ENCODE data around the gene MSRB3. TPM values are rescaled to one million over a fixed set of nuclear protein-coding genes. Genes with fewer than 3 reads are reported as not detected.
"Not testable (repeated sequence)": the region's sequence is repeated elsewhere in the genome, so short reads cannot be mapped to it uniquely, and the experiment has no call there.

MSRB3 gene
- total and polyA plus RNA-seq, 7 experiments from 2014 or later = 0.37 to 1.8 TPM; not detected in 5

DNA sequence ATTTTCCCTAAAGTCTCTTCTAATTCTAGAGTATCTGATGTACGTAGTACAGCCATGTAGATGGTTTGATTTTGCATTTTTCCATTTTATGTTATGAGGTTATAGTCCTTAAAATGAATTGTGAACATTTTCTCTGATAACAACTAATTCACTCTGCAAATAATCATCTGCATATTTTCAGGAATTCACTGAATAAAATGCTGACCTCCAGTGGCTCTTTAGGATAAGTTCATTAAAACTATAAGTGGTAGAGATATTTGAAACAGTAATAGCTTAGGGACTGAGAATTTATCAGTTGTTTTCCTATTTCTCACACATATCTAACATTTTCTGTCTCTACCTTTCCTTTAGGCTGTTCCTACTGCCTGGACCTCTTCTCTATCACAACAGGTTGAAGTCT is 4.4 kb downstream of the MSRB3 start:
- Mint-ChIP-seq H3K4me1 (peaks cover 2 to 13% (median 5%) of the 10 kb centered on the region in 7 donors), H3K27me3 (peaks cover 35 to 51% (median 47%) of the 10 kb centered on the region in 5 donors), H3K36me3 (no peaks in the 10 kb centered on the region), H3K27ac (no peak overlapping the region), H3K9me3 (no peaks in the 10 kb centered on the region), H3K4me3 (no peak overlapping the region)
- intact Hi-C loops (cut with micrococcal nuclease) = no loop called here
- CTCF ChIA-PET = no interaction called here
- no peaks in the 10 kb centered on the region for H3K4me1 ChIP-seq (ENCODE audit: control insufficient read depth in 2 of 2, insufficient read depth in 2 of 2, low read length in 2 of 2)
- ATAC-seq = no peak
- H3K27ac ChIP-seq (ENCODE audit: low read depth, low read length) = no peak overlapping the region
- no peaks in the 10 kb centered on the region for H3K9me3 ChIP-seq (ENCODE audit: control insufficient read depth in 2 of 3, low read length in 3 of 3)
- peaks cover 0 to 5% of the 10 kb centered on the region in 2 donors for H3K27me3 ChIP-seq (ENCODE audit: control insufficient read depth in 2 of 2, insufficient read depth in 2 of 2, low read length in 2 of 2)
- POLR2A ChIA-PET = no interaction called here
- no peak for DNase-seq
- no peaks in the 10 kb centered on the region for H3K36me3 ChIP-seq (ENCODE audit: control insufficient read depth in 2 of 3, insufficient read depth in 3 of 3, low read length in 3 of 3)
- no peak overlapping the region for H3K4me3 ChIP-seq (ENCODE audit: low read length)

DNA sequence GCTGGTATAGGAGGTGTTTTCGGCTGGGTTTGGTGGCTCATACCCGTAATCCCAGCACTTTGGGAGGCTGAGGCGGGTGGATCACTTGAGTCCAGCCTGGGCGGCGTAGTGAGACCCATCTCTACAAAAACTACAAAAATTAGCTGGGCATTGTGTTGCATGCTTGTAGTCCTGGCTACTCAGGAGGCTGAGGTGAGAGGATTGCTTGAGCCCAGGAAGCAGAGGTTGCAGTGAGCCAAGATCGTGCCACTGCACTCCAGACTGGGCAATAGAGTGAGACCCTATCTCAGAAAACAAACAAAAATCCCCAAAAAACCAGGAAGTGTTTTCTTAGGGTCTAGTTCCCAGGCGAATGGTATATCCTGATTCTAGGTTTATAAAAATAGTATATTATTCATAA is 7.0 kb downstream of the MSRB3 start:
- ATAC-seq; H3K36me3 ChIP-seq (ENCODE audit: control insufficient read depth in 2 of 3, insufficient read depth in 3 of 3, low read length in 3 of 3); CTCF ChIA-PET; H3K4me3 Mint-ChIP-seq; H3K27me3 ChIP-seq (ENCODE audit: control insufficient read depth in 2 of 2, insufficient read depth in 2 of 2, low read length in 2 of 2); H3K9me3 Mint-ChIP-seq; H3K36me3 Mint-ChIP-seq; H3K4me3 ChIP-seq (ENCODE audit: low read length); DNase-seq; H3K27ac Mint-ChIP-seq; H3K9me3 ChIP-seq (ENCODE audit: control insufficient read depth in 2 of 3, low read length in 3 of 3); H3K27ac ChIP-seq (ENCODE audit: low read depth, low read length); intact Hi-C loops (cut with micrococcal nuclease); POLR2A ChIA-PET; H3K4me1 ChIP-seq (ENCODE audit: control insufficient read depth in 2 of 2, insufficient read depth in 2 of 2, low read length in 2 of 2); H3K4me1 Mint-ChIP-seq: not testable (repeated sequence)
- H3K27me3 Mint-ChIP-seq = peaks cover 24 to 41% (median 33%) of the 10 kb centered on the region in 5 donors

DNA sequence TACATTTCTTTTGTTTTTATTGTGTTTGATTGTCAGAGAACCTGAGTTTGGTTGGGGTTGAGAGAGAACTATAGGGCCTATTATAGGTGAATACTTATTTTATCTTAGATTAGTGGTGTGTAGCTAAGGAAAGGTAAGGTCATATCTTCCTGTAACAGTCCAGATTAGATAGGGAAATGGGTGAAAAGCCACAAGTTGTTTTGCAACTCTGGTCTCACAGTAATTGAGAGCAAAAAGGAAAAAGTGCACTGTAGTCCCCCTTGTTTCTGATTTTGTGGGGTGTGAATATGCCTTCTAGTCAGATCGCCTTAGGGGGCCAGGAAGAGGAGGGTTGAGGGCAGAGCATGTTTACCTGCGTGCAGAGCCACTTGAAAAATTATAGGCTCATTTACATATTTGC is 8.9 kb downstream of the MSRB3 start:
- H3K27me3 Mint-ChIP-seq = peaks cover 12 to 29% (median 18%) of the 10 kb centered on the region in 5 donors
- H3K4me3 ChIP-seq (ENCODE audit: low read length) = no peak overlapping the region
- H3K36me3 ChIP-seq (ENCODE audit: control insufficient read depth in 2 of 3, insufficient read depth in 3 of 3, low read length in 3 of 3) = no peaks in the 10 kb centered on the region
- no peak overlapping the region for H3K27ac Mint-ChIP-seq
- H3K4me1 Mint-ChIP-seq = no peaks in the 10 kb centered on the region
- H3K9me3 ChIP-seq (ENCODE audit: control insufficient read depth in 2 of 3, low read length in 3 of 3) = no peaks in the 10 kb centered on the region
- ChIA-PET CTCF (no interaction called here), POLR2A (no interaction called here)
- ATAC-seq = peak; percentile 50
- DNase-seq = no peak
- H3K27ac ChIP-seq (ENCODE audit: low read depth, low read length) = no peak overlapping the region
- H3K9me3 Mint-ChIP-seq = peaks cover 0 to 1% (median 0%) of the 10 kb centered on the region in 11 donors
- H3K36me3 Mint-ChIP-seq = no peaks in the 10 kb centered on the region
- intact Hi-C loops (cut with micrococcal nuclease) = no loop called here
- H3K4me1 ChIP-seq (ENCODE audit: control insufficient read depth in 2 of 2, insufficient read depth in 2 of 2, low read length in 2 of 2) = no peaks in the 10 kb centered on the region
- no peaks in the 10 kb centered on the region for H3K27me3 ChIP-seq (ENCODE audit: control insufficient read depth in 2 of 2, insufficient read depth in 2 of 2, low read length in 2 of 2)
- no peak overlapping the region for H3K4me3 Mint-ChIP-seq

DNA sequence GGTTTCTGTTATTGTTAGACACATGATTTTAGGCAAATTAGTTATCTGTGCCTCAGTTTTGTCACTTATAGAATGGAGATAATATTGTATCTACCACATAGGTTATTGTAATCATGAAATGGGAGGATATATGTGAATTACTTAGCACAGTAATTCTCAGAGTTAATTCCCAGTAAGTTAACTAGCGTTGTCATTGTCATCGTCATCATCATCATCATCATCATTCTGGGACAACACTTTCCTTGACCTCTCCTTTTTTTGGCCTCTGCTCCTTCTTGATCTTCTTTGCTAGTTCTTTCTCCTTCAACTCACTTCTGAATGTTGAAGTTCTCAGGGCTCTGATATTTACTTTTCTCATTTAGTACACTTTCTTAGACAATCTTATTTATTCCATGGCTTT is 13.8 kb downstream of the MSRB3 start:
- H3K27ac Mint-ChIP-seq = no peak overlapping the region
- Histone ChIP-seq H3K36me3 (ENCODE audit: control insufficient read depth in 2 of 3, insufficient read depth in 3 of 3, low read length in 3 of 3) (no peaks in the 10 kb centered on the region), H3K9me3 (ENCODE audit: control insufficient read depth in 2 of 3, low read length in 3 of 3) (no peaks in the 10 kb centered on the region), H3K27me3 (ENCODE audit: control insufficient read depth in 2 of 2, insufficient read depth in 2 of 2, low read length in 2 of 2) (no peaks in the 10 kb centered on the region), H3K4me3 (ENCODE audit: low read length) (no peak overlapping the region), H3K27ac (ENCODE audit: low read depth, low read length) (no peak overlapping the region), H3K4me1 (ENCODE audit: control insufficient read depth in 2 of 2, insufficient read depth in 2 of 2, low read length in 2 of 2) (no peaks in the 10 kb centered on the region)
- no peaks in the 10 kb centered on the region for H3K4me1 Mint-ChIP-seq
- peaks cover 11 to 33% (median 28%) of the 10 kb centered on the region in 5 donors for H3K27me3 Mint-ChIP-seq
- H3K9me3 Mint-ChIP-seq = peaks cover 0 to 6% (median 0%) of the 10 kb centered on the region in 11 donors
- DNase-seq = no peak
- ChIA-PET POLR2A (no interaction called here), CTCF (no interaction called here)
- H3K36me3 Mint-ChIP-seq = no peaks in the 10 kb centered on the region
- intact Hi-C loops (cut with micrococcal nuclease) = no loop called here
- no peak overlapping the region for H3K4me3 Mint-ChIP-seq
- no peak for ATAC-seq

DNA sequence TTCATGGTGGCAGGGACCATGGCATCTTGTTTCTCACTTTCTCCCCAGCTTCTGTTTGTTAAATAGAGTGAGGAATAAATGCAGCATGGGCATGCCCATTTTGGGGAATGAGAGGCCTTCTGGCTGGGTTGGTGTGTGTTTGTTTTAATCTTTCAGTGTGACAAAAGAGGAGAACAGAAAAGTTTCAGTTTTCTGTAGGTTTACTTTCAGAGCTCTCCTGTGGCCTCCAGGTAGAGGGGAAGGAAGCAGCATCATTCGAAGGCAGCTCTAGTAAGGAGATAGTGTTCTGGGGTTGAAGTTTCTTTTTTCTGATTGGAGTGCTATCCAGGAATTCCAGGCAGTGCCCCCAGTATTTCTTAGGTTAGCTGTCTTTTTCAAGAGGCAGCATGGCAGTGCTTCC is 15.3 kb downstream of the MSRB3 start:
- intact Hi-C loops (cut with micrococcal nuclease) = no loop called here
- Mint-ChIP-seq H3K9me3 (peaks cover 0 to 6% (median 0%) of the 10 kb centered on the region in 11 donors), H3K27ac (no peak overlapping the region), H3K36me3 (no peaks in the 10 kb centered on the region), H3K27me3 (peaks cover 9 to 31% (median 30%) of the 10 kb centered on the region in 5 donors), H3K4me3 (no peak overlapping the region), H3K4me1 (no peaks in the 10 kb centered on the region)
- Histone ChIP-seq H3K27me3 (ENCODE audit: control insufficient read depth in 2 of 2, insufficient read depth in 2 of 2, low read length in 2 of 2) (no peaks in the 10 kb centered on the region), H3K4me3 (ENCODE audit: low read length) (no peak overlapping the region), H3K36me3 (ENCODE audit: control insufficient read depth in 2 of 3, insufficient read depth in 3 of 3, low read length in 3 of 3) (no peaks in the 10 kb centered on the region), H3K4me1 (ENCODE audit: control insufficient read depth in 2 of 2, insufficient read depth in 2 of 2, low read length in 2 of 2) (no peaks in the 10 kb centered on the region), H3K9me3 (ENCODE audit: control insufficient read depth in 2 of 3, low read length in 3 of 3) (no peaks in the 10 kb centered on the region), H3K27ac (ENCODE audit: low read depth, low read length) (no peak overlapping the region)
- ChIA-PET CTCF (no interaction called here), POLR2A (no interaction called here)
- ATAC-seq = no peak
- no peak for DNase-seq

DNA sequence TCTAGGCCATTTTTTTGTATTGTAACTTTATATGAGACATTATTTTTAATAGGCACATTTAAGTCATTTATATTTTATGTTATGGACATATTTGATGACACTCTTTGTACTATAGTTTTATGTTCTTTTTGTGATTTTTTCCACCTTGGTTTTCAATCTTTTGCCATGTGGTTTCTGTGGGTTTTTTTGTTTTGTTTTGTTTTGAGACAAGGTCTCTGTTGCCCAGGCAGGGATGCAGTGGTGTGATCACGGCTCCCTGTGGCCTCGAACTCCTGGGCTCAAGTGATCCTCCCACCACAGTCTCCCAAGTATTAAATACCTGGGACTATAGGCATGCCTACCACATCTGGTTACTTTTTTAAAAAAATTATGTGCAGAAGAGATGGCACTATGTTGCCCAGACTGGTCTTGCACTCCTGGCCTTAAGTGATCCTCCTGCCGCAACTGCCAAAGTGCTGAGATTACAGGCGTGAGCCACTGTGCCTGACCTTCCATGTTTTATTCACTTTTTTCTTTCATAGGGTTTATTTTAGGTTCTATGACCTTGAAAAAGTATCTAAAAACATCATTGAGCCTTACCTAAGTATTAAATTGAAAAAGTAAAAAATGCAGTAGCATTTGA is 16.3 kb downstream of the MSRB3 start:
- intact Hi-C loops (cut with micrococcal nuclease) = no loop called here
- Histone ChIP-seq H3K9me3 (ENCODE audit: control insufficient read depth in 2 of 3, low read length in 3 of 3) (no peaks in the 10 kb centered on the region), H3K36me3 (ENCODE audit: control insufficient read depth in 2 of 3, insufficient read depth in 3 of 3, low read length in 3 of 3) (no peaks in the 10 kb centered on the region), H3K27me3 (ENCODE audit: control insufficient read depth in 2 of 2, insufficient read depth in 2 of 2, low read length in 2 of 2) (no peaks in the 10 kb centered on the region), H3K4me3 (ENCODE audit: low read length) (no peak overlapping the region), H3K4me1 (ENCODE audit: control insufficient read depth in 2 of 2, insufficient read depth in 2 of 2, low read length in 2 of 2) (no peaks in the 10 kb centered on the region), H3K27ac (ENCODE audit: low read depth, low read length) (no peak overlapping the region)
- Mint-ChIP-seq H3K36me3 (no peaks in the 10 kb centered on the region), H3K27ac (no peak overlapping the region), H3K4me3 (no peak overlapping the region), H3K9me3 (peaks cover 0 to 6% (median 0%) of the 10 kb centered on the region in 11 donors), H3K4me1 (no peaks in the 10 kb centered on the region), H3K27me3 (peaks cover 11 to 30% (median 27%) of the 10 kb centered on the region in 5 donors)
- ChIA-PET POLR2A (no interaction called here), CTCF (no interaction called here)
- no peak for DNase-seq
- ATAC-seq = no peak

DNA sequence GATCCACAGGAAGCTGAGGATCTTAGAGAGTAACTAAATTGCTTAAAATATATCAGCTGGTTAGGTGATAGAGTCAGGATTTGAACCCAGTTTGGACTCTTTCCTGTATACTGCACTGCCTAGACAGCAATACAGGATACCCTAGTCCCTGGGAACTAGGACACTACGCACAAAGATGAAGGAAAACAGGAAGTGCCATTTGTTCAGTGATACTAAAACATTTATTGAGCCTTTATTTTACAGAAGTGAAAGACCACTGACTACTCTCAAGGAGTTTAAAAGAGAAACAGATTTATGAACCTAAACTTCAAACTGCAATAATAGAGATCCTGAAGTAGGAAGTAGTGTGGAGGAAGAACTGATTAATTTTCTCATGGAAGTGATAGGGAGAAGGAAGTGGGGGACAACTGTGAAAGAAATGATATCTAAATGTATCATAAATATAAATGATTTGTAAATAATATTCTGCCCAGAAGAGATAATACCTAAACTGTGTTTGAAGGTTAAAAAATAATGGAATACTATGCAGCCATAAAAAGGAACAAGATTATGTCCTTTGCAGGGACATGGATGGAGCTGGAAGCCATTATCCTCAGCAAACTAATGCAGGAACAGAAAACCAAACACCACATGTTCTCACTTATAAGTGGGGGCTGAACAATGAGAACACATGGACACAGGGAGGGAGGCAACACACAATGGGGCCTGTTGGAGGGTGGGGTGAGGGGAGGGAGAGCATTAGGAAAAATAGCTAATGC is 18.2 kb downstream of the MSRB3 start:
- H3K4me1 ChIP-seq (ENCODE audit: control insufficient read depth in 2 of 2, insufficient read depth in 2 of 2, low read length in 2 of 2) = no peaks in the 10 kb centered on the region
- no peaks in the 10 kb centered on the region for H3K36me3 ChIP-seq (ENCODE audit: control insufficient read depth in 2 of 3, insufficient read depth in 3 of 3, low read length in 3 of 3)
- no peaks in the 10 kb centered on the region for H3K27me3 ChIP-seq (ENCODE audit: control insufficient read depth in 2 of 2, insufficient read depth in 2 of 2, low read length in 2 of 2)
- Mint-ChIP-seq H3K27me3 (peaks cover 15 to 28% (median 25%) of the 10 kb centered on the region in 5 donors), H3K27ac (no peak overlapping the region), H3K4me3 (no peak overlapping the region), H3K4me1 (no peaks in the 10 kb centered on the region), H3K36me3 (no peaks in the 10 kb centered on the region), H3K9me3 (peaks cover 0 to 6% (median 0%) of the 10 kb centered on the region in 11 donors)
- ATAC-seq = no peak
- POLR2A ChIA-PET = no interaction called here
- no peaks in the 10 kb centered on the region for H3K9me3 ChIP-seq (ENCODE audit: control insufficient read depth in 2 of 3, low read length in 3 of 3)
- H3K27ac ChIP-seq (ENCODE audit: low read depth, low read length) = no peak overlapping the region
- DNase-seq = no peak
- no peak overlapping the region for H3K4me3 ChIP-seq (ENCODE audit: low read length)
- intact Hi-C loops (cut with micrococcal nuclease) = no loop called here
- CTCF ChIA-PET = no interaction called here
